Measurements from ENCODE around the gene DENND6B.
A peak's percentile ranks its signal among the peaks of the same experiment; 100 is the strongest.
"Not testable (repeated sequence)": the region's sequence is repeated elsewhere in the genome, so short reads cannot be mapped to it uniquely, and the experiment has no call there.

The DENND6B gene

DNA sequence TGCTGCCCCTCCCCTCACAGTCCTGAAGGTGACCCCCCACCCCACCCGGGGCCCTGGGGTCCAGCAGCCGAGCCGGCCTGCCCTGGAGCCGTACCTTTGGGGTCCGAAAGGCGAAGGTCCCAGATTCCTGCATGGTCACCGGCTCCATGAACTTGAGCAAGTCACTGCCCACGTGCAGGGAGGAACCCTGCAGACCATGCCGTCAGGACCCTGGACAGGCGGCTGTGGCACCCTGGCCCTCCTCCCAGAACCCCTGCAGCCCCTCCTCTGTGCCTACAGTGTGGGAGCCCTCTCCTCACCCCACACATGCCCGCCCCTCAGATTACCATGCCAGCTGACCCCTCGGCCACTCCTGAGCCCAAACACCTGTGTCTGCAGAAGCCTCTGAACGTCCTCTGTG, 42.3 kb downstream of the DENND6B start:
- DNase-seq = no peak

DNA sequence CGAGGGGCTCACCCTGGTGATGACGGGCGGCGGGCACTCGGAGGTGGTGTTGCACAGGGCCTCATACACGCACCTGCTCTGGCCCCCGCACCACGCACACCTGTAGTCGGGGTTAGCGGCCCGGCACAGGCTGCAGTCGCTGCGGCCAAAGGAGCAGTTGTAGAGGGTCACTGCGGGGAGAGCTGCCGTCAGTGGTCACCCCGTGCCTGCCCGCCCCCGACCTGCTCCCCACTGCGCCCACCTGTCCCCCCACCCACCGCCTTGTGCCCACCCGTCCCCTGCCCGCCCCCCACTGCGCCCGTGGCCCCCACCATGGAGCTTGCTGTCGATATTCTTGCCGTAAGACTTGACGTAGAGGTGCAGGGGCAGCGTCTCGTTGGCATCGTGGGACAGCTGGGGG, 43.0 kb downstream of the DENND6B start:
- DNase-seq = no peak

DNA sequence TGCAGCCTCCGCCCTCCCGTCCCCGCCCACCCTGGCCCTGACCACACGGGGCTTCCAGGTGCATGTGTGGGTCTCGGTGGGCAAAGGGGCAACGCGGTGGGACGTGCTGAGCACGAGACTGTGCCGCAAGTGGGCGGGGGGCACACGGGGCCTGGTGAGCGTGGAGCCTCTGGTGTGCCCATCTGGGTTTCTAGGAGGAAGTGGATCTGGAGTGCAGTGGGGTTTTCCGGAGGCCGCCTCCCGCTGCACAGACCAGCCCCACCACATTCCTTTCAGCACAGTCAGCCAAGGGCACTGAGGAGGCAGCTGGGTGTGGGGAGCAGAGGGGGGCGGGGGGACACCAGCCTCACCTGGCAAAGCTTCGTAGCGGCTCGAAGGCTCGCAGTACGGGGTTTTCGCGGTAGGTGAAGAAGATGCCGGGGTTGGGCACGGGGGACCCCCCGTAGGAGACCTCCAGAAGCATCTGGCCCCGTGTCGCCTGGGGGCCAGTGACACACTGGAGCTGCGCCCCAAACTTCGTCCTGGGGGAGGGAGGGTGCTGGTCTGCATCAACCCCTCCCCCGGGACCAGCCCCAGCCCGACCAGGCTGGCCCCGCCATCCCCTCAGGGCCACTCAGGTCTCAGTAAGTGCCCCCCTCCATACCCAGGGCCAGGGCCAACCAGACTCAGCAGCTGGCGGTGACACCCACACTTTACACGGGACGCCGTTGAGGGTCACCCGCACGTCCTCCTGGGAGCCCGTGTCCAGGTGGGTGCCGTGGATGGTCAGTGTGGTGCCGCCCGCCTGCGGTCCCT, 44.3 kb downstream of the DENND6B start:
- no peak for DNase-seq

DNA sequence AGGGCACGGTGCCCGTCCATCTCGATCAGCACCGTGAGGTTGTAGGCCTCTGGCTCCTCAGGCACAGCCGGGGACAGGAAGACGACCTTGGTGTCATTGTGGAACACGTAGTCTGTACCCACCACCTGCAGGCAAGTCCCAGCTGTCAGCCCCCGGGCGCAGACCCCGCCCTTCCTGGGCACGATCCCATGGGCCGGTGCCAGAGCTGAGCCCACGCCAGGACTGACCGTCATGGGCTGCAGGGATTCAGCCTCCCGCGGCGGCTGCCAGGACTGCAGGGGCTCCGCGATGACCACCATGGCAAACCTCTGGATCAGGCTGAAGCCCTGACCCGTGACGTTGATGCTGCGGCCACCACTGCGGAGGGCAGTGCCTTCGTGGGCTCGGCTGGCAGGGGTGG, 44.9 kb downstream of the DENND6B start:
- DNase-seq = no peak

DNA sequence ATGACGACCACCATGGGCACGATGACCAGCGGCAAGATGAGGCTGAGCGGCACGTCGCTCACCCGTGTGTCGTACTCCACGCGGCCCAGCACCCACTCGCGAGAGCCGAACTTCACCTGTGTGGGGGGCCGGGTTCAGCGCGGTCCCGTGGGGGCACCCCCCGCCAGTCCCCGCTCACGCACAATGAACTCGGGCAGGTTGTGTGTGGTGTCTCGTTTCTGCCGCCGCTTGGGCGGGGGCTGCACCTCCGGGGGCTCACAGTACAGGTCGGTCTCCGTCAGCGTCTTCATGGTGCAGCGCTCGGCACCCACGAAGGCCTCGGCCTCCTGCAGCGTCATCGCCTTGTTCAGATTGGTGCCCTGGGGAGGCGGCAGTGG, 45.4 kb downstream of the DENND6B start:
- no peak for DNase-seq

DNA sequence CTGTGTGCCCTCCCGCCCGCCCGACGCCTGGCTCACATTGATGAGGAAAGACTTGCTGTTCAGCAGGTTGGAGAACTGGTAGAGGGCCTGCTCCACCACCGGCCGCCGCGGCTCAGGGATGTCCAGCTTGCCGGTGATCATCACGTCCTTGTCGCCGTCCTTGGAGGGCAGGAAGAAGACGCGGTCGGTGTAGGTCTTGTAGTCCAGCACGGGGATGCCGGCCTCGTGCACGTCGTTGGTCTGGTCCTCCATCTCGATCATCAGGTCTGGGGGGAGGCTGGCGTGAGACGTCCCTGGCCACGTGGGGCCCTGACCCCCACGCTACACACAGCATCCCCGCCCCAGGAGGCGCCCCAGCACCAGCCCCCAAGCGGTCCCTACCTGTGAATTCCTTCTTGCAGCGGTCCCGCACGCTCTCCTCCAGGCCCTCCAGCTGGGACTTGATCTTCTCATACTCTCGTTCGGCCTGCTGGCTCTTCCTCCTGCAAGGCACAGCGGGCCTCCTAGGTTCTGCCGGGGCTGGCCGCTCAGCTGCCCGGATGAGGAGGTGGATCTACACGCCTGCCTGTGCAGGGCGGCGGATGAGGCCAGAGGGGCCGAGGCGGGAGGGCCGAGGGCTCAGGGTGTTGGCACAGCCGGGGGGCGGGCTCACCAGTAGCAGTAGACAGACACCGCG, 46.0 kb downstream of the DENND6B start:
- DNase-seq = no peak

DNA sequence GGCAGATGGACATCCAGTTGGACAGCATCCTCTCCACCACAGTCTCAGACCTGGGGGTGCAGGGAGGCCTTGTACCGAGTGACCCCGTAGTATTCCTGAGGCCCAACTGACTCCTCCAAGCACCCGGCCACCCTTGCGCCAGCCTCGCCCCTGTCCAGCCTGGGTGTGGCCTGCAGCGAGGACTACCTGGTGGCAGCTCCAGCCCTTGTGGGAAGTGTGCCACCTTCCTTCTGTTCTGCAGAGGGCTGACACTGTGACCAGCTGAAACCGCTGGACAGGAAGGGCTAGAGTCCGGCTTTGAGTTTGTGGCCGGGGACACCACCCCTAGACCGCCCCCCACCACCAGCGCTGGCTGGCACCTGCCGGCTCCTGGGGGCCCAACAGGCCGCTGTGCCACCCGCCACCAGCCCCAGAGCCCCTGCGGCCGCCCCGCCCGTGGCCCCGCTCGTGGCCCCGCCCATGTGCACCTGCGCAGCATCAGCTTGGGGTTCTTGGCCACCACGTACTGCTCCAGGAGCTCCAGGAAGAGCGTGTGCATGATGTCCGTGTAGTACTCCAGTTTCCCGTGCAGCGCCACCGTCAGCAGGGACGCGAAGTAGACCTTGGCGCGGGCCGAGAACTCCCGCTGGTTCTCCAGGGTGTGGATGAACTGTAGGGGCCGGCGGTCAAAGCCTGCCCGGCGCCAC, 46.6 kb downstream of the DENND6B start:
- no peak for DNase-seq

DNA sequence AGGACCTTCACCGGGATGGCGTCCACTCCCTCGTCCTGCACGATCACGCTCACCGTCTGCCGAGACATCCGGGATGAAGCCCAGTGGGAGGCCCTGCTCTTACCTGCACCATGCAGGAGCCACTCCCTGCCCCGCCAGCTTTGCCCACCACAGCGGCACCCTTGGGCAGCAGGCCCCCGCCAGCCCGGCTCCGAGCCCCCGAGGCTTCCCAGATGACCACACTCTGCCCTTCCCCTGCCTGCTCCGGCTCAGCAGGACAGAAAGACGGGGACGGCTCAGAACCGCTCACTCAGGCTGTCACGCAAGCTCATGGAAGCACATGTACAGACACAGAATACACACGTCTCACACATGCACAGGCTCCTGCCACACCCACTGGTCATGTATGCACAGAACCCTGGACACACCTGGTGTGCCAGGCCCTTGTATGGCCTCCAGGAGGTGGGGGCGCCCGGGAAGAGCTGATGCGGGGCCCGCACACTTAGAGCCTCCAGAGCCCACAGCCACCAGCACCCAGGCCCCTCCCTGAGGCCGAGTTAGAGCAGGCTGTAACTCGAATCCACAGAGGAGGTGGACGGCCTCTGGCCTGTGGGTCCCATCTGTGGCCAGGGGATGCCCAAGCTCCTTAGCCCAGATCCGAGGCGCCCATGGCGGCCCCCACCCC, 47.7 kb downstream of the DENND6B start:
- DNase-seq = no peak

DNA sequence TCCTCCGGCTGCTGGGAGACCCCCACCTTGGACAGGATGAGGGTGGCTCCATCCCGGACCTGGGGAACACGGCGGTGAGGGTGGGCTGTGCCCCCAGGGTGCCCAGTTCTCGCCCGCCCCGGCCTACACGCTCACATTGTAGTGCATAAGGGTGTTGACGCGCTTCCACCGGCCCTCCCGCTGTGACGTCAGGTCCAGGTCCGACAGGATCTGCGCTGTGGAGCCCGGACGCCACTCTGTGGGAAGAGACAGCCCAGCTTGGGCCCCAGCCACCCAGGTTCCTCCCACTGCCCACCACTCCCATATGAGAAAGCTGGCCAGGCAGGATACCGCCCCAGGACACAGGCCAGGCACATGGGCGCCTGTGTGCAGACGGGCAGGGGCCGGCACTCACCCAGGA, 48.4 kb downstream of the DENND6B start:
- DNase-seq = no peak

DNA sequence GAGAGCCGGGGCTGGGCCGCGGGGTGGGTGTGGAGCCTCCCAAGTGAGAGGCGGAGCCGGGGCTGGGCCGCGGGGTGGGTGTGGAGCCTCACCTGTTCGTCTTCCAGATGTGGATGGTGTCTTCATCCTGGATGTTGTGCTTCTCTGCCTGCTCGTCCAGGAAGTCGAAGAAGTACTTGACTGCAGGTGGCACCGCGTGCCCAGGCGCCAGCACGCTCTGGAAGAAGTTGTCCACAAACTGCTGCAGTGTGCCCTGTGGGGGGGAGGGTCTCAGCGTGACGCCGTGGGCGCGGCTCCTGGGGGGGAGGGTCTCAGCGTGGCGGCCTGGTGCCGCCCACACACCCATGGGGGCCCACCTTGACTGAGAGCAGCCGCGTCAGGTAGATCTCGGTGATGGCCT, 49.1 kb downstream of the DENND6B start:
- DNase-seq = no peak

DNA sequence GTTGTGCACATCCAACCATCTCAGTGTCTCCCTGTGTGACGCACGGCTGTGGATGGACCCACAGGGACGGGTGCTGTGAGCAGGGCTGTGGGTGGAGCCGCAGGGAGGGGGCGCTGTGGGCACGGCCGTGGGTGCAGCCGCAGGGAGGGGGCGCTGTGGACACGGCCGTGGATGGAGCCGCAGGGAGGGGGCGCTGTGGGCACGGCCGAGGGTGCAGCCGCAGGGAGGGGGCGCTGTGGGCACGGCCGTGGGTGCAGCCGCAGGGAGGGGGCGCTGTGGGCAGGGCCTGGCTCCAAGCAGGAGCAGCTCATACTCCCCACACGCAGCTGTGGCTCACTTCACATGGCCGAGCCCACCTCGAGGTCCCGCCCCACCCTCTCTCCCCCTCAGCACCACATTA, 50.7 kb downstream of the DENND6B start:
- no peak for DNase-seq

DNA sequence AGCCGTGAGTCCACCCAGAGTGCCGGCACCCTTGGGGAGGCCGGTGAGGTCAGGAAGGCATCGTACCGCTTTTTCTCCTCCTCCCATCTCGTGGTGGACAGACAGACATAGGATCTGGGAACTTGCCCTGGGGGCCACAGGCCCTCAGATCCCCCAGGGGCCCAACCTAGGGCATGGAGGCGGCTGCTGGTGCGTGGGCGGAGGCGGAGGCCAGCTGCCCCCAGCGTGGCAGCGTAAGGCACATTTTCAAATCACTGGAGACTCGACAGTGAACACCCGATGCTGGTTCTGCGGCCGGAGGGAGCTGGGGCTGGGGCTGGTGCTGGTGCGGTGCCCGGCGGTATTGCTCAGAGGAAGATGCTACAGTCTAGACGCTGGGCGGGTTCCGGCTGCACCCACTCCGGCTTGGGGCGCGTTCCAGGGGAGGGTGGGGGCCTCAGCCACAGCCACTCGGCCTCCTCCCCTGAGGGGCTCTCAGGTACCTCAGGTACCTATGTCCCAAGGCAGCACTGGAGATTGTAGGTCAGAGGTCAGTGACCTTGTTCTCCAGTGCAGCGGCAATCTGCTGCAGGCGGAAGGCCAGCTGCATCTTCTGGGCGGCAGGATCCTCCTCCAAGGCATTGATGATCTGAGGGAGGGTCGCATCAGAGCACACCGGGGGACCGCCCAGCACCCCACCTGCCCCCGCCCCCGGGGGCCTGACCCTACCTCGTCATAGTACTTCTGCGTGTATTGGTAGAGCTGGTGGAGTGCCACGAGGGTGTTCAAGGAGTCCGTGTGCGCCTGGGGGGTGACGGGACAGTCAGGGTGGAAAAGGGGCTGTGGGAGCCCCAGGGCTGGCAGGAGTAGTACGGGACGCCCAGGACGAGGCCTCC, 51.4 kb downstream of the DENND6B start:
- no peak for DNase-seq

DNA sequence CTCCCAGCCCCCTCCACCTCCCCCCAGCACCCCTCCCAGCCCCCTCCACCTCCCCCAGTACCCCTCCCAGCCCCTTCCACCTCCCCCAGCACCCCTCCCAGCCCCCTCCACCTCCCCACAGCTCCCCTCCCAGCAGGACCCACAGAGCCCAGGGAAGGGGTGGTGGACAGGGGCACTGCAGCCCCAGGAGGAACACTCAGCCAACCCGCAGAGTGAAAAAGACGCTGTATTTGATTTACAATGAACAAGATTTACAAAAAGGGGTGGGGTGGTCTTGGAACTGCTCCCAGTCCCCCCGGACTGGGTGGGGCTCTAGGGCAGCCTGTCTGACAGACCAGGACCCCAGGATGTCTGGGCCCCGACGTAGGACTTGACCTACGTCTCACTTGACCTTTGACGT, 52.0 kb downstream of the DENND6B start:
- no peak for DNase-seq

DNA sequence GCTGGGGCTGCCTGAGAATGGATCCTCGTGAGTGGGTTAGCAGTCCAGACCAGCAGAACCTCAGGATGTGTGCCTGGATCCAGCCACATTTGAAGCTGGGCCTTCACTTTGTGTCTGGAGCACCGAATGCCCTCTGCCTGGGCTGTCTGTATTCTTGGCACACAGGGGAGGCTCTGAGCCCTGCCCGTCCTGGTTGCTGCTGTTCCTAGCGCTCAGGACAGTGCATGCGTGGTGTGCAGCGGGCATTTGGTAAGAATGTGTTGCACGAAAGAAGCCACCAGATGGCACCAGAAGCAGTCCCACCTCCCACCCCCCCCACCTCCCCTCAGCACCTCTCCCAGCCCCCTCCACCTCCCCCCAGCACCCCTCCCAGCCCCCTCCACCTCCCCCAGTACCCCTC, 52.5 kb downstream of the DENND6B start:
- peak; percentile 27 for DNase-seq

DNA sequence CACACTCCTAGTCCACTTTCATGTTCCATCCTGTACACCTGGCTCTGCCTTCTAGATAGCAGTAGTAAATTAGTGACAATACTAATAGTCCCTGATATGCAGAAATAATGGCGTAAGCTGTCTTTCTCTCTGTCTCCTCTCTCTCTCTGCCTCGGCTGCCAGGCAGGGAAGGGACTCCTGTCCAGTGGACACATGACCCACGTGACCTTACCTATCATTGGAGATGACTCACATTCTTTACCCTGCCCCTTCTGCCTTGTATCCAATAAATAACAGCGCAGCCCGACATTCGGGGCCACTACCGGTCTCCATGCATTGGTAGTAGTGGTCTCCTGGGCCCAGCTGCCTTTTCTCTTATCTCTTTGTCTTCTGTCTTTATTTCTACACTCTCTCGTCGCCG, 53.0 kb downstream of the DENND6B start:
- not testable (repeated sequence) for DNase-seq

DNA sequence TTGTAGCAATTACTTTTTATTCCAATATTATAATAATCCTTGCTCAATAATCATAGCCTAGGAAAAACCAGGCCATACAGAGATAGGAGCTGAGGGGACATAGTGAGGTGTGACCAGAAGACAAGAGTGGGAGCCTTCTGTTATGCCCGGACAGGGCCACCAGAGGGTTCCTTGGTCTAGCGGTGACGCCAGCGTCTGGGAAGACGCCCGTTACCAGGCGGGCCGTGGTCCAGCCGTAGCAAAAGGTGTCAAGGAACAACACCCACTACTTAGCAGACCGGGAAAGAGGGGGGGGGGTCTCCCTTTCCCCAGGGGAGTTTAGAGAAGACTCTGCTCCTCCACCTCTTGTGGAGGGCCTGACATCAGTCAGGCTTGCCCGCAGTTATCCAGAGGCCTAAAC, 53.5 kb downstream of the DENND6B start:
- not testable (repeated sequence) for DNase-seq

DNA sequence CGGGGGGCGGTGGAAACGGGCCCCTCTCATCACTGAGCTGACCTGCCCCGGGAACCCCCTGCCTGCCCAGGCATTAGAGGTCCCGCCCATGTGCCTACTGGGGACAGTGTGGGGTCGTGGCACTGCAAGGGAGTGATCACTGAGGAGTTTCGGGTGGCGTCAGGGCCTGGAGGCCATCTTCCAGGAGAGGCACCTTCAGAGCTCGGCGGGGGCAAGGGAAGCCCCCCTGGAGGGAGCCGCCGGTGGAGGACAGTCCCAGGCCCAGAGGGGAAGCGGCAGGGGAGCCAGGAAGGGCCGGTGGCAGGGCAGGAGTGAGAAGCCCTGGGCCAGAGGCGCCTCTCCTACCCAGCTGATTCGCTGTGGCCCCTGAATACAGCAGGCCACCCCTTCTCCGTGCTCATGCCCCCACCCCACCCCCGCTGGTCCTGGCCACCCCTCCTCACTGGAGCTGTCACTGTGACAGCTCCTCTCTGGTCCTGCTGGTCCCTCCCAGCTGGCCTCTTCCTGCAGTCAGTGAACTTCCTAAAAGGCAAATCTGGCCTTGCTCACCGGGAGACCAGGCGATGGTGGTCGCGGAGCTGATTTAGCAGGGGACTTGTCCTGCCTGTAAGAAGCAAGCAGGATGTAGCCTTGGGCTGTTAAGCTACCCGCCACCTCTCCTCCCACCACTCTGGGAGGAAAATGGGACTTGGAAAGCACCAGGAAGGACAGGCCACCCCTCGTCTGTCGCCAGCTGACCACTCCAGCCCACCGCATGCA, 54.6 kb downstream of the DENND6B start:
- no peak for DNase-seq

DNA sequence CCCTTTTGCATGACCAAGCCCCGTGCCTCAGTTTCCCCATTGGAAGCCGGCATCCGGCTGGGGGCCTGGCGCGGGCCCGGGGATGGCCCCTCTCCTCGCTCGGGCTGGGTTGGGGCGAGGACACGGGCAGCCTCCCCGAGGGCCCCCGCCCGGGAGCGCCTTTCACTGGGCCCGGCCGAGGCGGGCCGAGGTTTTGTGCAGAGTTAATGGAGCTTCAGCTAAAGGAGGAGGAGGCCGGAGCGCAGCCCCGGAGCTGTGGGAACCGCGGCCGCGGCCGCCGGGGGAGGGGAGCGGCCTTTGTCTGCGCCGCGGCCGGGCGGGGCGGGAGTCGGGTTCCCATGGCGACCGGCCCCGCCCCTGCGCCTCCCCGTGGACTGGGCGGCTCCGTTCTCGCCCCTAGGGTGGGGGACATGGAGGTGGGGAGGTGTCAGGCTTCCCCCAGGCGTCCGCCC, 55.3 kb downstream of the DENND6B start:
- peak; percentile 43 for DNase-seq

DNA sequence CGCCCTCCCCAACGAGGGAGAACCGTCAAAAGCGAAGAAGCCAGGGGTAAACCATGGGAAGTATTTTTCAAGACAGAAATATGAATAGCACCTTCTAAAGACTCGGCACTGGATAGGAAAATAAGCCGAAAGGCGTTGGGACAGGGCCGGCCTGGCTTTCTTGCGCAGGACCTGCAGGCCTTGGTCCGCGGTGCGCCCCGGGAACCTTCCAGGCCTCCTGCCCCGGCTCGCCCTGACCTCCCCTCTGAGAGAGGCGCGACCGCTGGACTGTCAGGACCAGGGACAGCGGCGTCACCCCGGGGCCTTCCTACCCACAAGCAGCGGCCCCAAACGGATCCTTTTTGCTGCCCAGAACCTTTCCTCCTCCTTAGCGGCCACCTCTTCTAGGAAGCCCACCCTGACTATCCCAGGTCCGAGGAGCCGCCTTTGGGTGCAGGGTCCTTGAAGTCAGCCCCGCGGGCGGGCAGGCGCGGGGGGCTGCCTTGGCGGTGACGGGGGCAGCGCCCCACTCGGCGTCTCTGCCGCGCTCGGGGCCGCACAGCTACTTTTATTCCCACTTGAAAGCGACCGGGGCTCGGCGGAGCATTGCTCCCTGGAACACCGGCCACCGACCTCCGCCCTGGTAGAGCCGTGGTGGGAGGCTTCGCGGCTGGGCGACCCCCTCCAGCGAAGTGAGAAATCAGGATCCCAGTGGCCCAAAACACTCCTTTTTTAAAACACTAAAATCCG, 56.0 kb downstream of the DENND6B start:
- DNase-seq = no peak

DNA sequence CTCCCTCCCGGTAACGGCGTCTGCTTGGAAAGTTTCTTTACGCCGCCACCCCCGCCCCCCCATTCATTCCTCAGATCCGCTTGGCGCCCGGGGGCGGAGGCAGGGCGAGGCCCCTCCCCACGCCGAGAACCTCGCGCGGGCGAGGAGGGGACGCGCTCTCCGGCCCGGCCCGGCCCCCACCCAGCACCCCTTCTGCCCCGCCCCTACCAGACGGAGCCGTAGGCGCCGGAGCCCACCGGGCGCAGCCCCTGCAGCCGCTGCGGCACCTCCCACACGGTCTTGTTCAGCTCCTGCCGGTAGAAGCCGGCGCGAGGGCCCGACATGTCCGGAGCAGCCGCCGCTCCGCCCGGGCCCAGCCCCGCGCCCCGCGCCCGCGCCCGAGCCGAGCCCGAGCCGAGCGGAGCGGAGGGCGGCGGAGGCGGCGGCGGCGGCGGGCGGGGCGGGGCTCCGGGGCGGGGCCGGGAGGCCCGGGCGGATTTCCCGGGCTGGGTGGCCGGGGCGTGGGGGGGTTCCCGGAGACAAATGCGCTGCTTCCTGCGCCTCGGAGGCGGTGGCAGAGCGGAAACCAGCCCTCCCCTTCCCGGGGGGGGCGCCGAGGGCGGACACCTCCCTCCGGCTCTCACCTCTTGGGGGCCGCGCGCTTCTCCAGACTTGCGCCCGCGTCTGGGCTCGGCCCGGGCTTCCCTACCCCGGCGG, 56.7 kb downstream of the DENND6B start, which contains the start of gene MAPK11:
MAPK11 (minus strand) TSS at position 411 of the 696 bp plus-strand sequence; CDS start at position 323, 88 bp downstream.
- DNase-seq = peak; percentile 21

Measured in NCI-H510A treated with DMSO at 0.1 percent for 48 hours (cell line).